AG10803 (cell line): ENCODE results near the gene FAXC.

Experiments used
- DNase-seq: peaks from one replicate; pipeline ENCODE4 v3.0.0; 2010; ENCODE audit warnings: low read depth
- H3K4me3 ChIP-seq: 2 replicates; pipeline ENCODE4 v1.5.1; 2011; ENCODE audit warnings: mild to moderate bottlenecking, low read length, control low read depth
- TF ChIP-seq, protein P1 (sequence below): conservative IDR thresholded peaks from 2 replicates; pipeline ENCODE4 v1.5.1; 2011; ENCODE audit warnings: mild to moderate bottlenecking, low read length, control low read depth, inconsistent platforms

Gene FAXC

DNA sequence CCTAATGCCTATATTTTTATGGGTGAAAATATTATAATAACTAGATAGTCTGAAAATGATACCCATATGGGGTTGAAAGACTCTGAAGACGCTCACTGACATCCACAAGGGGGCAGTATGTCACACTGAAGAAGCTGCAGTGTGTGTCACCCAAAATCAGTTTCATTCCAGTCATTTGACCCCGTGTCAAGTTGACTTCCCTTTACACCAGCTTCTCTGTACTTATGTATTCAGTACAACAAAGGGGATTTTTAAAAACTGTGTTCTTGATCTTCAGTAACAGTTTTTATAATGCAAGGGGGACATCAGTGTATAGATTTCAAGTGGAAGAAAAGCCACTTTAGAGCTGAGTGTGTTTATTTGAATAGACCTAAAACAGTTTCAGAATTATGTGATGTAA is 19.3 kb downstream of the FAXC start:
- TF ChIP-seq, protein P1, sequence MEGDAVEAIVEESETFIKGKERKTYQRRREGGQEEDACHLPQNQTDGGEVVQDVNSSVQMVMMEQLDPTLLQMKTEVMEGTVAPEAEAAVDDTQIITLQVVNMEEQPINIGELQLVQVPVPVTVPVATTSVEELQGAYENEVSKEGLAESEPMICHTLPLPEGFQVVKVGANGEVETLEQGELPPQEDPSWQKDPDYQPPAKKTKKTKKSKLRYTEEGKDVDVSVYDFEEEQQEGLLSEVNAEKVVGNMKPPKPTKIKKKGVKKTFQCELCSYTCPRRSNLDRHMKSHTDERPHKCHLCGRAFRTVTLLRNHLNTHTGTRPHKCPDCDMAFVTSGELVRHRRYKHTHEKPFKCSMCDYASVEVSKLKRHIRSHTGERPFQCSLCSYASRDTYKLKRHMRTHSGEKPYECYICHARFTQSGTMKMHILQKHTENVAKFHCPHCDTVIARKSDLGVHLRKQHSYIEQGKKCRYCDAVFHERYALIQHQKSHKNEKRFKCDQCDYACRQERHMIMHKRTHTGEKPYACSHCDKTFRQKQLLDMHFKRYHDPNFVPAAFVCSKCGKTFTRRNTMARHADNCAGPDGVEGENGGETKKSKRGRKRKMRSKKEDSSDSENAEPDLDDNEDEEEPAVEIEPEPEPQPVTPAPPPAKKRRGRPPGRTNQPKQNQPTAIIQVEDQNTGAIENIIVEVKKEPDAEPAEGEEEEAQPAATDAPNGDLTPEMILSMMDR: peak; percentile 84
- DNase-seq: peak; percentile 64
- H3K4me3 ChIP-seq: no peak overlapping the region

DNA sequence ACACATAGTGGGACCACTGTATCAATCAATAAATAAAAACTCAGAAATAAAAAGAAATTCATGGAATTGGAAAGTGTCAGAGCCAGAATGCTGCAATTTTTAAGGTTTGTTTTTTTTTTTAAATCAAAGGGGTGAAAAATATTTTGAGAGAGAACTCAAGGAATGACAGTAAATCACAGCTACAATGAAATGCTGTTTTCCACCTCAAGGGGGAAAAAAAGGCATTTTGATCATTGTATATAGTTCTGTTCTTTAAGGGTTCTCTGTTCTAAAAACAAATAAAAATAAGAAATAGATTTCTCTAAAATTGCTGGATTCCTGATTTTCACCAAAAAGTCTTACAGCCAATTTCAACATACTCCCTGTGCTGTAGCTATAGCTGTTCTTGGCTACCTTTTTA is 24.5 kb downstream of the FAXC start:
- TF ChIP-seq, protein P1: no peak
- no peak for DNase-seq
- H3K4me3 ChIP-seq: no peak overlapping the region

DNA sequence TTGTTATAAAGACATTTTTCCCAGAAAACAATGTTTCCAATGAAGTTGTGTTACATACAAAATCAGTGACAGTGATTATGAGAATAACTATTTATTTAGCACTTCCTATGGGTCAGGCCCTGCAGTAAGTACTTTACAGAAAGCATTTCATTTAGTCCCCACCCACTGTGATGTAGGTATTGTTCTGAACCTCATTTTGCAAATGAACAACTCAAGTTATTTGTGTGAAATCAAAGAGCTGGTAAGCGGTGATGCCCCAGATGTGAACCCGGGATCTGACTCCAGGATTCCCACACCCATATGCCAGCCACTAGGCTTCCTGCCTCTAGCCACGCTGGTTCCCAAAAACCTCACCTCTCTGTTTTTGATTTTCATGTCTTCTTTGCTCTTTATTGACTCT is 30.9 kb downstream of the FAXC start:
- DNase-seq: no peak
- TF ChIP-seq, protein P1: no peak
- H3K4me3 ChIP-seq: no peak overlapping the region

DNA sequence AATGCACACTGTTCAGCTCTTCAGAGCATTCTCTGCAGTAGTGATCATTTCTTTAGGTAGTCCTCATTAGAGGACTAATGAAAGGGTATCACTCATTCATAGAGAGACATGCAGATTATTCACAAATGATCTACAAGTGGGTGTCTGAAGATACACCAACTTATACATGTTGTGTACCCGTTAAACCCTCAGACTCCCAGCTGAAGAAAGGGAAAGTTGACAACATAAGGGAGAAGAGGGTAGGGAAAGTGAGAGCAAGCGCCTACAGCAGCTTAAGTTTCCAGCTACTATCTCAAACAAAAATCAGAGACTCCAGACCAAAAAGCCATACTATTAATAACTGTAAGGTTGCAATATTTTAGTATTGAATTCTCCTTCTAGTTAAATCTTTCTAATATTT is 37.1 kb downstream of the FAXC start:
- no peak overlapping the region for H3K4me3 ChIP-seq
- TF ChIP-seq, protein P1: no peak
- no peak for DNase-seq

DNA sequence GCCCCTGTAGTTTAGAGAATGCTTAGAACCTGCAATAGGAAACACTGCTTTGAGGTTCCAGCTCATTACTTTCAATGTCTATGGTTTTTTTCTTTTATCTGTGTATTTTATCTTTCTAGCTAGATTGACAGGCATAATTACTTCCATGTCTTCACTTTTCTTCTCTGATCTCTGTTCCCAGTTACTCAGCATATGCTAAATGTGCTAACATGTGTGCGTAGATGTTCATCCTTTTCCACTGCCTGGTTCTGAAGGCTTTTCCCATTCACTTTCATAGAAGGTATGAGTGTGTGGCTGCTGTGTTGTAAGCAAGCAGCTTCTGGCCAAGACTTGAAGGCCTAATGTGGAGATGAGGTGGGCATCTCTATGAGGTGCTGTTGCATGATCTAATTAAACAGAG is 38.9 kb downstream of the FAXC start:
- H3K4me3 ChIP-seq: no peak overlapping the region
- no peak for DNase-seq
- TF ChIP-seq, protein P1: no peak

DNA sequence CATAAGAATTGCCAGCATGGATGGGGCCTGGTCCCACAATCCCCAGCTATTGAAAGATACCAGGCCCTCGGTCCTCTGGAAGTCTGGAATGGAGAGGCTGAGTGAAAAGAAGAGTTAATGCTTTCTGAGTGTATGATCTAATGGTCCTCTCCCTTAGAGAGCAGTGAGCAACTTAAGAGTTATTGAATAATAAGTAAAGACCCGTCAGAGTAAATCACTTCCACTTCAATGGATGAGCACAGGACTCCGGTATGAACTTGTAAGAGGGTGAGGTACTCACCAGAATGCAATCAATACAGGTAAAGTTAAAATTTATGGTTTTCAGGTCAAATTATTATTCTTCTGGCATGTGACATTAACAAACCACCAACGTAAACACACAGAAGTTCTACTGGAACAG is 39.9 kb downstream of the FAXC start:
- TF ChIP-seq, protein P1: no peak
- no peak overlapping the region for H3K4me3 ChIP-seq
- DNase-seq: no peak

DNA sequence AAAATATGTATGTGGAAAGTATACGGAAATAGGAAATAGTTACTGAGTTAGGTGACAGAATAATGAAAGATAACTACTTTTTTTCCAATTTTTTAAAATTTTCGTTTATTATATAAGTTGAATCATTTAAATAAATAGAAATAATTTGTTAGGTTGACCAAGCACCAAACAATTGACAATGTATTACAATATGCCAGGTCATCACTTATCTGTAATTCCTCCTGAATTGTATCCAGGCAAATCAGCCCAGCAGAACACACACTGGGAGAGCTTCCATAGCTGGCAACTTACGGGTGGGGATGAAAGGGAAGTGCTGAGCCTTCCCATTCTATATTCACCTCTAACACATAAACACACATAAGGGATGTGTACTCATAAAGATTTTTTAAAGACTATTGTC is 40.7 kb downstream of the FAXC start:
- no peak for DNase-seq
- TF ChIP-seq, protein P1: no peak
- H3K4me3 ChIP-seq: no peak overlapping the region
